Measurements from ENCODE around the gene DRAM1. TPM values are rescaled to one million over a fixed set of nuclear protein-coding genes. Genes with fewer than 3 reads are reported as not detected.

The DRAM1 gene
- total RNA-seq, 1 donor from 2014 or later, result 21.5 TPM

DNA sequence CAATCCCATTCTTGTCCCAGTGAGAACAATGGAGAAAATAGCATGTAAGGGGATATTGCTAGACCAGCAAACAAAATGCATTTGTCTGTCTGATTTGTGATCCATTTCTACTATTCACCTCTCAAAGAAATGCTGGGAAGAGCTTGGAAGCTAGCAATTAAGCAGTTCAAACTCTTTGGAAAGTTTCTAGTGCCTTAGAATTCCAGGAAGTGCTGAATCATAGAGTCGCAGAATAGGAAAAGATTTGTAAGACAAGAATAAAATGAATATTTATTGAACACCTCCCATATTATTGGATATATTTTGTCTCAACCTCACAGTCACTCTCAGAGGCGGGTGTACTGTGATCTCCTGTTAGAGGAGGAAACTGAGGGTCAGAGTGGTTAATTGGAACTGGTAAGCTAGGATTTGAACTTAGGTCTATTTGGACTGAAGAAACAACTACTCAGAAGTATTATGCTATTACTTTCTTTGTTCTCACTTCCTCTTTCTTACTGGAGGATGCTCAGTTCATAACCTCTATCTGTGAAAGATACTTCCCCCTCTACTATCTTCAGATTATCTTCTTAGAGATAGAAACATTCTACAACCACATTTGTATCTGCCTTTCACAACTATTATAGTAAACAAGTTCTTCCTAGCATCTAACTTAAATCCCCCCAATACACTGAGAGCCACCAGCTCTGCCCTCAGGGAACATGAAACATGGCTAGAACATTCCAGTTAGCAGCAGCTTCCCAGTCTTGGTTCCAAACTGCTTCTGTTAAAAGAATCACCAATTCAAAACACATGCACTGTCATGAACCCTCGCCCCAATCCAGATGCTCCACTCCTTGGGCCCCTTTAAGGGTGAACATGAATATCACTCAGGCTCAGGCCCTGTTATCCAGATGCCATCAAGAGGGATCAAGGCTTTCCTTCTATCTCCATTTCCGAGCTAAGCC is 64.2 kb downstream of the DRAM1 start:
- H3K4me3 ChIP-seq (ENCODE audit: low read depth, low read length), result no peak overlapping the region
- DNase-seq (ENCODE audit: low read depth), result no peak
- TF ChIP-seq, protein P1, sequence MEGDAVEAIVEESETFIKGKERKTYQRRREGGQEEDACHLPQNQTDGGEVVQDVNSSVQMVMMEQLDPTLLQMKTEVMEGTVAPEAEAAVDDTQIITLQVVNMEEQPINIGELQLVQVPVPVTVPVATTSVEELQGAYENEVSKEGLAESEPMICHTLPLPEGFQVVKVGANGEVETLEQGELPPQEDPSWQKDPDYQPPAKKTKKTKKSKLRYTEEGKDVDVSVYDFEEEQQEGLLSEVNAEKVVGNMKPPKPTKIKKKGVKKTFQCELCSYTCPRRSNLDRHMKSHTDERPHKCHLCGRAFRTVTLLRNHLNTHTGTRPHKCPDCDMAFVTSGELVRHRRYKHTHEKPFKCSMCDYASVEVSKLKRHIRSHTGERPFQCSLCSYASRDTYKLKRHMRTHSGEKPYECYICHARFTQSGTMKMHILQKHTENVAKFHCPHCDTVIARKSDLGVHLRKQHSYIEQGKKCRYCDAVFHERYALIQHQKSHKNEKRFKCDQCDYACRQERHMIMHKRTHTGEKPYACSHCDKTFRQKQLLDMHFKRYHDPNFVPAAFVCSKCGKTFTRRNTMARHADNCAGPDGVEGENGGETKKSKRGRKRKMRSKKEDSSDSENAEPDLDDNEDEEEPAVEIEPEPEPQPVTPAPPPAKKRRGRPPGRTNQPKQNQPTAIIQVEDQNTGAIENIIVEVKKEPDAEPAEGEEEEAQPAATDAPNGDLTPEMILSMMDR (conservative IDR thresholded peaks at IDR 0.05; ENCODE audit: low read depth, low read length), result no peak

DNA sequence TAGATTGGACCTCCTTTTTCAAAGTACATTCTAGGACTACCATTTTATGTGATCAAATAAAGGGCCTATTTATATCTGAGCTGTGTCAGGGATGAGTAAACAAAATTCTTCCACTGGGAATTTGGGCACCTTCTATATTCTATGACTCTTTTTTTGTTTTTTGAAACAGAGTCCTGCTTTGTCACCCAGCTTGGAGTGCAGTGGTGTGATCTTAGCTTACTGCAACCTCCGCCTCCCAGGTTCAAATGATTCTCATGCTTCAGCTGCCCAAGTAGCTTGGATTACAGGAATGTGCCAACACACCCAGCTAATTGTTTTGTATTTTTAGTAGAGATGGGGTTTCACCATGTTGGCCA is 64.8 kb downstream of the DRAM1 start:
- no peak overlapping the region for H3K4me3 ChIP-seq (ENCODE audit: low read depth, low read length)
- TF ChIP-seq, protein P1 (conservative IDR thresholded peaks at IDR 0.05; ENCODE audit: low read depth, low read length), result no peak
- DNase-seq (ENCODE audit: low read depth), result no peak

DNA sequence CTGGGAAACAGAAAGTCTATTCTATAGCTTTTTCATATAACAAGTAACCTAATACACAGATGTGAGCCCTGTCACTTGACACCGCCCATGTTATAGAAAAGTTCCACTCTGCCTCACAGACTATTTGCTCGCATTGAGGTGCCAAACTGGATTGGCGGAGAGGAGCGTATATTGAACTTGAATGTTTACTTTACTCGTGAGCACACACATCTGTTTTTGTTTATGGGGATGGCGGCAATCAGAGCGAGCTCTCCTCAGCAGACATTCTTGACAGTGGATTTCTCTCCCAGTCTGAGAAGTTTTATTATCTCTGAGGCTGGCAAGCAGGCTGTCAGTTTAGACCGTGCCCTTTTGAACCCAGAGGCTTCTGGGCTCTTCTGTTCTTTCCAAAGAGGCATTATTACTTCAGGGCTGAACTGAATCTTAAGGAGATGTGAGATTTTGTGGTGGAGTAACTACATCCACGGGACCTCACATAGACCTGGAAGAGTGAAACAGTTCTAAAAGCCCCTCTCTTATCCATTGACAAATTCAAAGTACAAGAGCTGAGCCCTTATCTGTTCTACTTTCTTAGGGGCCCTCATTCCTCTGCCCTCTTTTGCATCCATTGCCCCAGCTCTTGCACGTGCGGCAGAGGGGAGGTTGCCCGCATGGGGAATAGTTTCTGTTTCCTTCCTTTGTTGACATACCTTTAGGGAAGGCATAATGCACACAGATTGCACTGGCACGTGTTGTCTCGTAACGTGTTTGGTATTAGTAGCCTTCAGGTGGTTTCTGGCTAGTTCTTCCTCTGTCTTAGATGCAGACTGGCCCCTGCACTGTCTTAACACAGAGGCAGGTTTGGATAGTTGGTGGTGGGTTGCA is 68.2 kb downstream of the DRAM1 start:
- DNase-seq (ENCODE audit: low read depth), result no peak
- no peak overlapping the region for H3K4me3 ChIP-seq (ENCODE audit: low read depth, low read length)
- TF ChIP-seq, protein P1 (conservative IDR thresholded peaks at IDR 0.05; ENCODE audit: low read depth, low read length), result no peak

DNA sequence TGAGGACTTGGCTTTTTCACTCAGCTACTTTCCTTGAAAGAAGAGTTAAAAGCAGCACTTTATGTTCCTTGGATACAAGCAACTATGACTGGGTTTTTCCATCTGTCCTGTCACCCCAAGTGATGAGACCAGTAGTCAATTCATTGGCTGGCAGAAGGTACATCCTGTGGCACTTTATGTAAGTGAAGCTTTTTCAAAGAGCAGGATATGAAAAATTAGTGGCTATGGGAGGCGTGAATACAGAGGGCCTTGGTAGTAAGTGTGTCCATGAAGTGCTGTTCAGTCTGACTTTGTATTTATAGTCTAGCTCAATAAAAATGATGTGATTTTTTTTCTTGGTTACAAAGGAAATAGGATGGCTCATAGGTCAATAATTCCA is 68.8 kb downstream of the DRAM1 start:
- DNase-seq (ENCODE audit: low read depth), result no peak
- H3K4me3 ChIP-seq (ENCODE audit: low read depth, low read length), result no peak overlapping the region
- TF ChIP-seq, protein P1 (conservative IDR thresholded peaks at IDR 0.05; ENCODE audit: low read depth, low read length), result no peak

DNA sequence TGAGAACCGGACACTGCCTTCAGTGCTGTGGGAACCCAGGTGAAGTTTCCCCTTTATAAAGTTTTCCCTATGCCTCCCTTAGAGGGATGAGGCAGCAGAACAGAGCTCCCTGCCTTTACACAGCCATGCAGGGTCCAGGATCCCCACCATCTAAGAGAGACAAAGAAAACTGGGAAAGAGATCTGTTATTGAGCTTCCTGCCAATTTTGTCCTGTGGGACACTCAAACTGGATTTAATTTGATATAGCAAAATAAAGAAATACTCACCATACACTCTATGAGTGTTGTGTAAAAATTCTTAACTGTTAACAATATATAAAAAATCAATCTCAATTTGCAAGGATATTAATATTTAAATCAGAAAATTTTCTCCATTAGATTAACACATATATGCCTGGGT is 69.9 kb downstream of the DRAM1 start:
- no peak overlapping the region for H3K4me3 ChIP-seq (ENCODE audit: low read depth, low read length)
- TF ChIP-seq, protein P1 (conservative IDR thresholded peaks at IDR 0.05; ENCODE audit: low read depth, low read length), result no peak
- DNase-seq (ENCODE audit: low read depth), result no peak

DNA sequence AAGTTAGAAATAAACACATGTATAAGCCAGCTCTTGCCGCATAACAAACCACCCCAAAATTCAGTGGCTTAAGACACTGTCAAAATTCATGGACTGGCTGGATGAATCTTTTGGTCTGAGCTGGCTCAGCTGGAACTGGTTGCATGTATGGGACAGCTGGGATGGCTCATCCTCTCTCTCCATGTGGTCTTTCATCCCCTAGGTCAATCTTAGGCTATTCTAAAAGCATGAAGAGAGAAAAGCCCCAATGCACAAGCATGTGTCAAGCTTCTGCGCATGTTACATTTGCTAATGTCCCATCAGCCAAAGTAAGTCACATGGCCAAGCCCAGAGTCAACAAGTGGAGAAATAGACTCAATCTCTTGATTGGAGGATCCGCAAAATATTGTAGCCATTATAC is 71.0 kb downstream of the DRAM1 start:
- TF ChIP-seq, protein P1 (conservative IDR thresholded peaks at IDR 0.05; ENCODE audit: low read depth, low read length), result no peak
- DNase-seq (ENCODE audit: low read depth), result no peak
- H3K4me3 ChIP-seq (ENCODE audit: low read depth, low read length), result no peak overlapping the region
